AG20443 (cell line): ENCODE measurements around the gene MACIR.

ENCODE experiments used
- DNase-seq: peaks from one replicate; pipeline ENCODE4 v3.0.0; 2012; ENCODE audit warnings: low spot score, mixed read lengths

MACIR gene

GRCh38 chr5:103291606-103292005, 33.0 kb downstream of the MACIR start:
- DNase-seq, result no peak

GRCh38 chr5:103293099-103293498, 34.5 kb downstream of the MACIR start:
- no peak for DNase-seq

- no peak for DNase-seq
Observed at GRCh38 chr5:103293719-103294118, 35.2 kb downstream of the MACIR start.

GRCh38 chr5:103294906-103295305, 36.3 kb downstream of the MACIR start:
- DNase-seq, result no peak

GRCh38 chr5:103295424-103295823, 36.9 kb downstream of the MACIR start:
- no peak for DNase-seq

- DNase-seq, result no peak
Observed at GRCh38 chr5:103295871-103296270, 37.3 kb downstream of the MACIR start.

- DNase-seq, result no peak
Observed at GRCh38 chr5:103298117-103298516, 39.6 kb downstream of the MACIR start.

GRCh38 chr5:103298607-103299188, 40.1 kb downstream of the MACIR start:
- no peak for DNase-seq

- DNase-seq, result no peak
Observed at GRCh38 chr5:103305809-103306208, 47.2 kb downstream of the MACIR start.

- DNase-seq, result no peak
Observed at GRCh38 chr5:103307470-103307869, 48.9 kb downstream of the MACIR start.

GRCh38 chr5:103308774-103309173, 50.2 kb downstream of the MACIR start:
- DNase-seq, result no peak

- DNase-seq, result no peak
Observed at GRCh38 chr5:103313056-103313455, 54.5 kb downstream of the MACIR start.

GRCh38 chr5:103315455-103315854, 56.9 kb downstream of the MACIR start:
- no peak for DNase-seq

- DNase-seq, result no peak
Observed at GRCh38 chr5:103327451-103327850, 68.9 kb downstream of the MACIR start.

GRCh38 chr5:103327893-103328292, 69.3 kb downstream of the MACIR start:
- DNase-seq, result no peak
